ENCODE measurements around the gene CDR2L.

GRCh38 chr17:75003957-75004355 is 16.5 kb downstream of the CDR2L start:
- no peak for TF ChIP-seq CTCF (IDR thresholded peaks at IDR 0.05)
- TF ChIP-seq POLR2A (IDR thresholded peaks at IDR 0.05; ENCODE audit: low read depth), result no peak
- no peak for TF ChIP-seq POLR2AphosphoS5 (IDR thresholded peaks at IDR 0.05)
- TF ChIP-seq EP300 (IDR thresholded peaks at IDR 0.05), result no peak
